Adrenal gland (tissue), 12 donors: ENCODE data around the gene SLC22A12. TPM values are rescaled to one million over a fixed set of nuclear protein-coding genes. Genes with fewer than 3 reads are reported as not detected.
A peak's percentile ranks its signal among the peaks of the same experiment; 100 is the strongest.

Experiments
- DNase-seq, 7 donors: peaks; one replicate each; pipeline ENCODE4 v3.0.0-alpha.2; 2019 to 2020
- H3K27ac ChIP-seq, 5 donors: fragments of 200-600 bp; sonication (generic) in 4 of 5; 1 replicate in 3 of 5; 2 replicates in 2 of 5; pipeline versions ENCODE4 v1.5.1 to v1.8.0; 2016 to 2020; ENCODE audit warnings: mild to moderate bottlenecking in 1 of 5
- H3K27me3 ChIP-seq: fragments of 200-600 bp; 2 replicates; pipeline ENCODE4 v1.8.0; 2021
- H3K36me3 ChIP-seq, 2 donors: fragments of 200-600 bp; replicated peaks in 1 of 2; 1 replicate in 1 of 2; 2 replicates in 1 of 2; pipeline versions ENCODE4 v1.5.1 to v1.8.0; 2018 to 2022
- H3K4me1 ChIP-seq, 2 donors: fragments of 200-600 bp; replicated peaks in 1 of 2; 1 replicate in 1 of 2; 2 replicates in 1 of 2; pipeline versions ENCODE4 v1.5.1 to v1.8.0; 2018 to 2021
- H3K4me3 ChIP-seq, 4 donors: fragments of 200-600 bp; sonication (generic) in 3 of 4; one replicate each; pipeline ENCODE4 v1.5.1; 2016 to 2018
- H3K9me3 ChIP-seq, 3 donors: fragments of 200-600 bp; sonication (generic) in 1 of 3; replicated peaks in 1 of 3; 1 replicate in 2 of 3; 2 replicates in 1 of 3; pipeline versions ENCODE4 v1.5.1 to v1.8.0; 2016 to 2021
- POLR2A ChIP-seq, 2 donors: fragments of 450-650 bp; IDR thresholded peaks; one replicate each; pipeline ENCODE4 v1.6.1; 2017; ENCODE audit warnings: antibody characterized with exemption in 2 of 2, mild to moderate bottlenecking in 2 of 2, moderate library complexity in 1 of 2
- WGBS, 4 donors: extraction: QIAGEN DNeasy Blood & Tissue Kit in 2 of 4; methylation state at CpG; one replicate each; pipeline versions ENCODE4 v1.1.5 to v1.1.7; 2013 to 2017; 5-methylcytosine and 5-hydroxymethylcytosine counted together
- intact Hi-C, 2 donors: fragments of 100-400 bp; cut with DNase I; formaldehyde crosslinking; loops; one replicate each; pipeline versions ENCODE4 v1.14.1 to v1.15.0; 2022 to 2023
- polyA plus RNA-seq, 3 donors: library from polyadenylated mRNA; stranded (reverse); fragments of 200-250 nt in 2 of 3; fragments of 350-450 nt in 1 of 3; fragmentation: Illumina TruSeq in 1 of 3; extraction: RNeasy Lipid Tissue Mini Kit (QIAGEN cat#74804) in 1 of 3; gene quantifications; one replicate each; pipeline ENCODE4 v1.2.3, GENCODE V29; 2013 to 2014
- total RNA-seq, 9 donors: library from RNA; depleted of rRNA in 4 of 9; stranded (reverse); fragments of >200 nt in 4 of 9; fragments of 120-200 nt in 1 of 9; fragmentation: NEBNext Ultra II Directional in 1 of 9; extraction: Animal tissue kit (Norgen Biotek cat#: 25700) in 1 of 9; gene quantifications; one replicate each; pipeline versions ENCODE4 v1.1.0 to v1.2.4, GENCODE V29; 2013 to 2023
- TF ChIP-seq, protein P1 (sequence below), 6 experiments: fragments of 450-650 bp in 4 of 6; fragments of 200-600 bp in 2 of 6; sonication (generic) in 1 of 6; IDR thresholded peaks; 1 replicate in 5 of 6; 2 replicates in 1 of 6; pipeline versions ENCODE4 v1.5.1 to v1.8.0; 2016 to 2021; ENCODE audit warnings: antibody characterized with exemption in 6 of 6, mild to moderate bottlenecking in 2 of 6, moderate library complexity in 1 of 6
- donor health status: healthy with polysubstance abuse.
- donor health status: Bipolar disorder and iron deficiency.
- donor health status: DM: yes; HTN: yes; CAD: no.
- donor health status: DM: no; HTN: no; CAD: no.
- donor health status: DM: no; HTN: no; CAD: no.
- donor health status: DM: yes; HTN: yes; CAD: no.

Gene SLC22A12
- total and polyA plus RNA-seq, 12 donors = not detected

GRCh38 chr11:64627371-64627770, 36.4 kb downstream of the SLC22A12 start:
- DNase-seq = no peak
- no peaks in the 10 kb centered on the region for H3K9me3 ChIP-seq
- TF ChIP-seq, protein P1, sequence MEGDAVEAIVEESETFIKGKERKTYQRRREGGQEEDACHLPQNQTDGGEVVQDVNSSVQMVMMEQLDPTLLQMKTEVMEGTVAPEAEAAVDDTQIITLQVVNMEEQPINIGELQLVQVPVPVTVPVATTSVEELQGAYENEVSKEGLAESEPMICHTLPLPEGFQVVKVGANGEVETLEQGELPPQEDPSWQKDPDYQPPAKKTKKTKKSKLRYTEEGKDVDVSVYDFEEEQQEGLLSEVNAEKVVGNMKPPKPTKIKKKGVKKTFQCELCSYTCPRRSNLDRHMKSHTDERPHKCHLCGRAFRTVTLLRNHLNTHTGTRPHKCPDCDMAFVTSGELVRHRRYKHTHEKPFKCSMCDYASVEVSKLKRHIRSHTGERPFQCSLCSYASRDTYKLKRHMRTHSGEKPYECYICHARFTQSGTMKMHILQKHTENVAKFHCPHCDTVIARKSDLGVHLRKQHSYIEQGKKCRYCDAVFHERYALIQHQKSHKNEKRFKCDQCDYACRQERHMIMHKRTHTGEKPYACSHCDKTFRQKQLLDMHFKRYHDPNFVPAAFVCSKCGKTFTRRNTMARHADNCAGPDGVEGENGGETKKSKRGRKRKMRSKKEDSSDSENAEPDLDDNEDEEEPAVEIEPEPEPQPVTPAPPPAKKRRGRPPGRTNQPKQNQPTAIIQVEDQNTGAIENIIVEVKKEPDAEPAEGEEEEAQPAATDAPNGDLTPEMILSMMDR (IDR thresholded peaks at IDR 0.05) = no peak
- TF ChIP-seq POLR2A (IDR thresholded peaks at IDR 0.05) = no peak
- no peaks in the 10 kb centered on the region for H3K4me1 ChIP-seq
- H3K27me3 ChIP-seq = no peaks in the 10 kb centered on the region
- H3K36me3 ChIP-seq = no peaks in the 10 kb centered on the region
- no peak overlapping the region for H3K27ac ChIP-seq
- intact Hi-C loops = no loop called here
- H3K4me3 ChIP-seq = no peak overlapping the region
- WGBS, 4 donors = 86 to 97% (median 92%) methylated on average over 3 to 4 of the region's 4 CpGs

- H3K36me3 ChIP-seq = no peaks in the 10 kb centered on the region
- 71 to 97% (median 86%) methylated on average over 1 to 2 of the region's 2 CpGs for WGBS, 4 donors
- no peaks in the 10 kb centered on the region for H3K4me1 ChIP-seq
- no peak overlapping the region for H3K4me3 ChIP-seq
- H3K27ac ChIP-seq = no peak overlapping the region
- TF ChIP-seq, protein P1 (IDR thresholded peaks at IDR 0.05) = no peak
- TF ChIP-seq POLR2A (IDR thresholded peaks at IDR 0.05) = no peak
- no peaks in the 10 kb centered on the region for H3K9me3 ChIP-seq
- H3K27me3 ChIP-seq = no peaks in the 10 kb centered on the region
- no peak for DNase-seq
- intact Hi-C loops = no loop called here
These were observed 37.6 kb downstream of the SLC22A12 start for GRCh38 chr11:64628596-64628995.

DNA sequence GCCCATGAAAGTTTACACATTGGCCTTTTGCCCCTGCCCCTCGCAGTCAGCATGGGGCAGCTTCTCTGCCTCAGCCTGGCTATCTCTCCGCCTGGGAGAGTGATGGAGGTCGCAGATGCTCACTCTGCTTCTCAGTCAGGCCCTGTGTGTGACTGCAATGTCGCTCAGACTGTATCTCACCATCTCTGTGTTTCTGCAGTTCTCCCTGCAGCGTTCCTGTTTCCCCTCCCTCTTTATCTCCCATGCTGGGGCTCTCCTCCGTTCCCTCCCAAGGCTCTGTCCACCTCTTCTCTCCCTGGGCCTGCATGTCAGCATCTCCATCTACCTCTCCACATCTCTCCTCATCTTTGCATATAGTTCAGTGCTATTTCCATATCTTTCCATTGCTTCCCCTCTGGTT, 38.1 kb downstream of the SLC22A12 start:
- intact Hi-C loops = no loop called here
- H3K4me3 ChIP-seq = no peak overlapping the region
- WGBS, 4 donors = 87 to 93% (median 89%) methylated on average over 6 of the region's 6 CpGs
- H3K36me3 ChIP-seq = no peaks in the 10 kb centered on the region
- TF ChIP-seq, protein P1 (IDR thresholded peaks at IDR 0.05) = no peak
- TF ChIP-seq POLR2A (IDR thresholded peaks at IDR 0.05) = no peak
- no peaks in the 10 kb centered on the region for H3K9me3 ChIP-seq
- no peaks in the 10 kb centered on the region for H3K4me1 ChIP-seq
- H3K27me3 ChIP-seq = no peaks in the 10 kb centered on the region
- H3K27ac ChIP-seq = no peak overlapping the region
- DNase-seq = no peak

DNA sequence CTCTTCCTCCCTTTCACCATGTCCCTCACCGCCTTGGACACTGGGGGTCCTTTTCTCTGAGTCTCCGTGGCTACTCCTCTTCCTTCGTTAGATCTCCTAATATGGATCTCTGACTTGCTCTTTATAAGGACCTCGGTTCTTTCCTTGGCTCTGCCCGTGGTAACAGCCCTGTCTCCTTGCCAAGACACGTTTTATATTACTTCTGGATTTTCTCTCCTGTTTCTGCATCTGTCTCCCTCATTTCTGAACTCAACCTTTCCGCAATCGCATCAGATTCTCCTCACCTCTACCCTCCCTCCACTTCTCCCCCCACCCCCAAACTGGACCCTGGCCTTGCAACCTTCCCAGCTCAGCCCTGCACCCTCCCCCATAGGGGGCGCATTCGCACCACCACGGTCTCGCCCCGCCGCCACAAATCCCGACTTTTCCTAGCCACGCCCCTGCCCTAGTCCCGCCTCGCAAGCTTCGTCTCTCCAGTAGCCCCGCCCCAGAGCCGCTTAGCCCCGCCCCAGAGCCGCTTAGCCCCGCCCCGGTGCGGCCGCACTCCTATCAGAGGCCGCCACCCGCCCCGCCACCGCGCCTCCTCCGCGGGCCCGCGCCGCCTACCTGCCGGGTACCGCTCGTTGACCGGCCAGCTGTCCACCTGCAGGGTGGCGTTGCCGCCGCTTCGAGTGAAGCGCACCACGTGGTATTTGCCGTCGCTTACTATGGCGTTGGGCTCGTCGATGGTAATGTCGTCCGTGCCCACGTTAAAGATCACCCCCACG, 39.0 kb downstream of the SLC22A12 start:
- peak in 6 of 7 donors; percentile 44 to 64 (median 62) for DNase-seq
- WGBS, 4 donors = 40 to 57% (median 44%) methylated on average over 34 to 56 of the region's 56 CpGs
- H3K27me3 ChIP-seq = no peaks in the 10 kb centered on the region
- TF ChIP-seq, protein P1 (IDR thresholded peaks at IDR 0.05) = no peak
- no peak for TF ChIP-seq POLR2A (IDR thresholded peaks at IDR 0.05)
- no peaks in the 10 kb centered on the region for H3K36me3 ChIP-seq
- no peaks in the 10 kb centered on the region for H3K4me1 ChIP-seq
- no peak overlapping the region for H3K27ac ChIP-seq
- H3K4me3 ChIP-seq = no peak overlapping the region
- H3K9me3 ChIP-seq = no peaks in the 10 kb centered on the region
- intact Hi-C loops = no loop called here
